Measurements from ENCODE around the gene CAMTA1. TPM values are rescaled to one million over a fixed set of nuclear protein-coding genes. Genes with fewer than 3 reads are reported as not detected.

The CAMTA1 gene
- polyA plus RNA-seq, 1 donor from 2014 or later, result 162 TPM

GRCh38 chr1:6955357-6956094, 170.3 kb downstream of the CAMTA1 start:
- Histone ChIP-seq H3F3A (ENCODE audit: insufficient read depth, low read length, poor library complexity, severe bottlenecking) (no peaks in the 10 kb centered on the region), H2AFZ (ENCODE audit: low read depth, low read length) (no peak overlapping the region), H3K79me2 (replicated peaks; ENCODE audit: insufficient read depth, low read length) (no peaks in the 10 kb centered on the region), H3K4me3 (ENCODE audit: low read length) (no peak overlapping the region), H3K9ac (ENCODE audit: low read length) (no peak overlapping the region), H3K27me3 (ENCODE audit: insufficient read depth, low read depth, low read length) (no peaks in the 10 kb centered on the region), H3K4me2 (ENCODE audit: low read length) (no peak overlapping the region), H3K9me2 (ENCODE audit: insufficient read depth, low read length) (no peaks in the 10 kb centered on the region), H3K9me3 (ENCODE audit: low read length) (no peaks in the 10 kb centered on the region), H3K36me3 (ENCODE audit: insufficient read depth, low read length) (no peaks in the 10 kb centered on the region), H3K27ac (ENCODE audit: low read length) (no peak overlapping the region), H4K20me1 (ENCODE audit: insufficient read depth) (no peaks in the 10 kb centered on the region)
- TF ChIP-seq SMC3 (conservative IDR thresholded peaks at IDR 0.05; ENCODE audit: poor library complexity), result no peak
- TF ChIP-seq MXI1 (conservative IDR thresholded peaks at IDR 0.05; ENCODE audit: poor library complexity, severe bottlenecking), result no peak
- no peak for TF ChIP-seq EP300 (conservative IDR thresholded peaks at IDR 0.05; ENCODE audit: poor library complexity, severe bottlenecking)
- no peak for TF ChIP-seq CTCF (IDR thresholded peaks at IDR 0.05; ENCODE audit: poor library complexity, severe bottlenecking)
- no peak for TF ChIP-seq POLR2AphosphoS5 (IDR thresholded peaks at IDR 0.05)
- no peak for TF ChIP-seq TAF1 (IDR thresholded peaks at IDR 0.05; ENCODE audit: low read depth)
- TF ChIP-seq REST (IDR thresholded peaks at IDR 0.05; ENCODE audit: borderline replicate concordance), result no peak
- TF ChIP-seq EZH2 (IDR thresholded peaks at IDR 0.05; ENCODE audit: borderline replicate concordance, insufficient read depth, low read length, poor library complexity, severe bottlenecking), result no peak
- TF ChIP-seq RAD21 (conservative IDR thresholded peaks at IDR 0.05), result no peak

- Histone ChIP-seq H3K36me3 (ENCODE audit: insufficient read depth, low read length) (no peaks in the 10 kb centered on the region), H3F3A (ENCODE audit: insufficient read depth, low read length, poor library complexity, severe bottlenecking) (no peaks in the 10 kb centered on the region), H3K27ac (ENCODE audit: low read length) (no peak overlapping the region), H3K9ac (ENCODE audit: low read length) (no peak overlapping the region), H3K4me2 (ENCODE audit: low read length) (no peak overlapping the region), H3K27me3 (ENCODE audit: insufficient read depth, low read depth, low read length) (no peaks in the 10 kb centered on the region), H4K20me1 (ENCODE audit: insufficient read depth) (no peaks in the 10 kb centered on the region), H3K79me2 (replicated peaks; ENCODE audit: insufficient read depth, low read length) (no peaks in the 10 kb centered on the region), H2AFZ (ENCODE audit: low read depth, low read length) (no peak overlapping the region), H3K9me2 (ENCODE audit: insufficient read depth, low read length) (no peaks in the 10 kb centered on the region), H3K4me3 (ENCODE audit: low read length) (no peak overlapping the region), H3K9me3 (ENCODE audit: low read length) (no peaks in the 10 kb centered on the region)
- TF ChIP-seq MXI1 (conservative IDR thresholded peaks at IDR 0.05; ENCODE audit: poor library complexity, severe bottlenecking) (no peak), POLR2AphosphoS5 (IDR thresholded peaks at IDR 0.05) (no peak), EP300 (conservative IDR thresholded peaks at IDR 0.05; ENCODE audit: poor library complexity, severe bottlenecking) (no peak), CTCF (IDR thresholded peaks at IDR 0.05; ENCODE audit: poor library complexity, severe bottlenecking) (no peak), SMC3 (conservative IDR thresholded peaks at IDR 0.05; ENCODE audit: poor library complexity) (no peak), REST (IDR thresholded peaks at IDR 0.05; ENCODE audit: borderline replicate concordance) (no peak), RAD21 (conservative IDR thresholded peaks at IDR 0.05) (no peak), EZH2 (IDR thresholded peaks at IDR 0.05; ENCODE audit: borderline replicate concordance, insufficient read depth, low read length, poor library complexity, severe bottlenecking) (no peak), TAF1 (IDR thresholded peaks at IDR 0.05; ENCODE audit: low read depth) (no peak)
These were observed 171.4 kb downstream of the CAMTA1 start for GRCh38 chr1:6956488-6957159.

Data from neural cell (in vitro differentiated cells).